Stimulated activated CD4-positive, alpha-beta T cell treated with anti-CD3 and anti-CD28 coated beads, Interleukin-15, amount 100 ng/mL, for 1 hour (primary cell): ENCODE measurements around the gene CRTC1.

ENCODE experiments used
- DNase-seq, 2 donors: peaks; one replicate each; pipeline ENCODE4 v3.0.0-alpha.2; 2020; ENCODE audit warnings: low read depth in 1 of 2, low spot score in 1 of 2

Gene CRTC1

DNA sequence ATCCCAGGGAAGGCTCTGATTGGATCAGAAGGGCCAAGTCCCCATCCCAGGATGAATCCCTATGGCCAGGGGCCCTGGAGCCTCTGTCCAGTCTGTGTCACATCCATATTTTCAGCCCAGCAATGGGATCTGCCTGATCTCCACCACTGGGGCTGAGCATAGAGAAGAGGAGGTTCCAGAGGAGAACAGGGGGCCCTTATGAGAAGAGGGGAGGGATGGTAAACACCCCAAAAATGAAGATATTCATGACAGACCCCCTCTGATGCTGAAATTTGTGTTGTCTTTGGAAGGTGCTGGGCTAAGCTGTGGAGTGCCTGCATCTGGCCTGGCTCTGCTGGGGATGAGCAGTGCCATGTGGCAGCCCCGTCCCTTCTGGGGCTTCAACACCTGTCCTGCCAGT, 32.2 kb upstream of the CRTC1 start:
- DNase-seq: no peak

DNA sequence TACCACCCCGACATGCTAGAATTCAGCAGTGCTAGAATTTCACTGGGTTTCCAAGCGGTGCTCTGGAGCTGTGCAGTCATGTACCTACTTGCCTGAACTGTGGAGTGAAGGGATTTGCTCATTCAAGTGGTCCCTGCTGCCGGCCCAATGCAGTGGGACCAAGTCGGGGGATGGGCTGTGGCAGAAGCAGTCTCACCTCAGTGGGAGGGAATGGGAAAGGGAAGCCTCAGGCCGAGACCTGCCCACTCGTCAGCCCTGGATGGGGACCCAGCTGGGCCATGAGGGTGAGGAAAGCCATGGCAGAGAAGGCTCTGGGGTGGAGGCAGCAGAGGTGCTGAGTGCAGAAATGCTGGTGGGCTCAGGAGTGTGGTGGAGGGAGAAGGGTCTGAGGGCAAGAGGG, 31.7 kb upstream of the CRTC1 start:
- DNase-seq: no peak

GRCh38 chr19:18653853-18654252, 29.6 kb upstream of the CRTC1 start:
- no peak for DNase-seq

- no peak for DNase-seq
Measured at GRCh38 chr19:18654469-18654868, 29.0 kb upstream of the CRTC1 start.

DNA sequence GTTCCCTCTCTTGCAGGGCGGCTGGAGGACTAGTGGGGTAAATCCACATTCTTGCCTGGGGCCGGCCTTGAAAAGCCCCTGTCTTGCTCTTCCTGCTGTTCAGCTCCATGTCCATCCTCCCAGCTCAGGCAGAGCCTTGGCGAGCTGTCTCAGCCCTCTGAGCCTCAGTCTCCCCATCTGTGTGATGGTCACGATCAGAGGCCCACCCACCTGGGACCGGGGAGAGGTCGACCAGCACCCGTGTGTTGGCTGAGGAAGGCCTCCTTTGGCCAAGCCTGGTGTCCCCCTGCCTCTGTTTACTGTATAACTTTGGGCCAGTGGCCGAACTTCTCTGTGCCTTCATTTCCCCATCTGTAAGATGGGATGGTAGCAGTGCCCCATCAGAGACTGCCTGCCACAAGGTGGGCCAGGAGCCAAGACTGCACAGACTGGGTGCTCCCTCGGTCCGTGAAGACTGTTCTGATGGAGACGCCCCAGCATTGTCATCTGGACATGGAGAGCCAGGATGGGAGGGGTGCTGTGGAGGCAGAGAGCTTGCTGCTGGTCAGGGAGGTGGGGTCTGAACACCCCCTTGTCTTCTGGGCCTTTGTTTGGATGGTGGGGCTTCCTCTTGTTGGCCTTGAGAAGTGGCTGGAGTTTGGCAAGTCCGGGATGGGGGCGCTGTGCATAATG, 28.2 kb upstream of the CRTC1 start:
- no peak for DNase-seq

- DNase-seq: no peak
Measured at GRCh38 chr19:18656337-18657086, 27.0 kb upstream of the CRTC1 start.

GRCh38 chr19:18657590-18658365, 25.7 kb upstream of the CRTC1 start:
- DNase-seq: no peak

GRCh38 chr19:18658366-18658855, 25.1 kb upstream of the CRTC1 start:
- no peak for DNase-seq

DNA sequence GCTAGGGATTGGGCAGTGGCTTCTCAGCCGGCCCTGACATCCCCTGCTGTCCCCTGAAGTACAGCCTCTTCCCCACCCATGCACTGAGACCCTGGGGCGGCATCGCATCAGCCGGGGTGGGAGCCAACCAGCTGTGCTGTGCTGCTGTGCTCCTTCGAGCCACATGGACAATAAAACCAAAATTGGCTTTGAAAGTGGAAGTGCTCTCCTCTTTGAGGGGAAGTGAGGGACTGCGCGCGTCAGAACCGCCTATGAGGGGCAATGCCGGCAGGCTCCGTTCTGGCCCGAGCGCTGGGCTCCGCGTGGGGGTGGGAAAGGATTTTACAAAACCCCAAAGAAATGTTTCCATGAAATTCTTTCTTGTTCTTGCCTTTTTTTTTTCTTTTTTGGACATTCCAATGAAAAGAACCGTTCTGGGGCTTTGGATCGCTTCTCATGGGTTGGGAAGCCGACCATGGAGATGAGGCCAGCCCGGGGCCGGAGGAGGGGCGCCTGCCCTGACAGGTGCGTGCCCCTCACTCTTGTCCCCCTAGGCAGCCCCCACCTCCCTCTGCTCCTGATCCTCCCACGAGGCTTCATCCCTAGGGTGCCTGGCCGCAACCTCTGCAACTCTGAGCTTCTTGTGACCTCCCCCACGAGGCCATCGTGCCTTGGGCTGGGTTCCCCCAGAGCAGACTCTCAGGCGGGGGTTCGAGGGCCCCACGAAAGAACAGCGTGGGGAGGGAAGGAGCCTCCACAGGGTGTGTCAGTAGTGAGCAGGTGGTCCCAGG, 24.0 kb upstream of the CRTC1 start:
- no peak for DNase-seq

DNA sequence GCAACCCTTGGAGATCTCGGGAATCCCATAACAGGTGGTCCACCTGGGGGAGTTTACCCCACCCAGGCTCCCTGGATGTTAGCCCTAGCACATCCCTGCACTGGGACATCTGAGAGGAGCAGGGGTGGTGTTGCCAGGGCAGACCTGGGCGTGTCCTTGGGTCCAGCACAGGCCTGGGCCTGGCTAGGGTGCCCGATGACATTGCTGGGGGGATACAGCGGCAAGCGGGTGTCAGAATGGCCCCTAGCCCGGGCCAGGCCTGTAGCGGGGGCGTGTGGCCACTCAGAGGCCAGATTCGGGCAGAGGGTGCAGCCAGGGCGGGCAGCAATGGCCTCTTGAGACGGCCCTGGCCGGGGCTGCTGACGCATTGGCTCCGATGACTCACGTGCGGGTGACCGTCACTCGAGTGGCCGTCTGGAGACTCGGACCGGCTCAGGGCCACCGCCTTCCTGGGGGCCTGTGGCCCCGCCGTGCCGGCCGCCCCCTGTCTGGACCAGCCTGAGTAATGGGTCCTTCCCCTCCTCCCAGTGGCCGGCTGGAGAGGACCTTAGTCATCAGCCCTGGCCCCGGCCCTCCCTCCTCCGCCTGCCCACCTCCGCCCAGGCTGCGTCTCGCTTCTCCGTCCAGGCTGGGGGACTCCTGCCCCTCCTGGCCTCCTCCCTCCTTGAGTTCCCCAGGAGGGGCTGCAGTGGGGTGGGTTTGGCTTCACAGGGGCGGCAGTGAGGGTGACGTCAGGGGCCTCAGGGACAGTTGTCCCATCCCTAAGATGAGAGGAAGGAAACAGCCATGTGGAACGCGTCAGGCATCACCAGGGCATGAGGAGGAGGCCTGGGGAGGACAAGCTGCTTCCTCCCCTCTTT, 23.2 kb upstream of the CRTC1 start:
- no peak for DNase-seq

DNA sequence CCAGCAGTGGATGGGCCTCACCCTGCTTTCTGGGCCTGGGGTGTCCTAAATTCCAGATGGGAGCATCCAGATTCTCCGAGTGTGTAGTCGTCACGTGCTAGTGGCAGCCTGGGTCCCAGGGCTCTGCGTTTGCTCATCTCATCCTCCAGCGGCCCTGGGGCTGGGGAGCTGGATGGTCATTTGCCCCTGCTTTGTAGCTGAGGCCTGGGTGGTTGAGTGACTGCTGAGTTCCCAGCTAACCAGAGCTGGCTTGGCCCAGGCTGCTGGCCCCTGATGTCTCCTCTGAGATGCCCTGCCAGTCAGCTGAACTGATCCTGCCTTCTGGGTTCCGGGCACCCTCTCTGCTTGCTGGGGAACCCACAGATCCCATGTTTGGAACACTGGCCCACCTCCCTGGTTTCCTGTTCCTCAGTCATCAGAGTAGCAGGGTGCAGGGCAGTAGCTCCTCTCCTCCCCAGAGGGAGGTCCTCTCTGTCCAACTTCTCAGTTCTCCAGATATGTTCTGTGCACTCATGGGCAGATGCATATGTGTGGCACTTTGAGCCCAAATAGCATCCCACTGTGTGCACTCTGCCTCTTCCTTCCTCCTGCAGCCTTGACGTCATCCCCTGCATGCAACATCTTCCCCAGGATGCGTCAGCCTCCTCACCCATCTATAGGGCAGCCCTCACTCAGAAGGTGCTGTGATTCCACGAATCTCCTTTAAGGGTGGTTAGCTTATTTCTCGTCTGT, 22.4 kb upstream of the CRTC1 start:
- DNase-seq: no peak

- DNase-seq: no peak
Measured at GRCh38 chr19:18662972-18663732, 20.3 kb upstream of the CRTC1 start.

DNA sequence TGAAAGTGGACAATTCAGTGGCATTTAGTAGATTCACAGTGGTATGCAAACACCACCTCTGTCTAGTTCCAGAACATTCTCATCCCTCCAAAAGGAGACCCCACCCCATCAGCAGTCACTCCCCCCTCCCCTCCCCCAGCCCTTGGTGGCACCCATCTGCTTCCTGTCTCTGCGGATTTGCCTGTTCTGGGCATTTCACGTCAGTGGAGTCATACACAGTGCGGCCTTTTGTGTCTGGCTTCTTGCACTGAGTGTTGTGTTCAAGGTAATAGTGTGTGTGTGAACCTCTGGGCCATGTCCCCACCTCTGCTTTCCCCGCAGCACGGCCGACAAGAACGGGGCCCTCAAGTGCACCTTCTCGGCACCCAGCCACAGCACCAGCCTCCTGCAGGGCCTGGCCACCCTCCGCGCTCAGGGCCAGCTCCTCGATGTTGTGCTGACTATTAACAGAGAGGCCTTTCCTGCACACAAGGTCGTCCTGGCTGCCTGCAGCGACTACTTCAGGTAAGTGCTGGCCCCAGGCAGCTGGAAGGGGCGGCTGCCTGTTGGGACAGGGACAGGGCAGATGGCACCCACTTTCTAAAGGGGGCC, 19.4 kb upstream of the CRTC1 start:
- no peak for DNase-seq

- no peak for DNase-seq
Measured at GRCh38 chr19:18665771-18666202, 17.7 kb upstream of the CRTC1 start.

DNA sequence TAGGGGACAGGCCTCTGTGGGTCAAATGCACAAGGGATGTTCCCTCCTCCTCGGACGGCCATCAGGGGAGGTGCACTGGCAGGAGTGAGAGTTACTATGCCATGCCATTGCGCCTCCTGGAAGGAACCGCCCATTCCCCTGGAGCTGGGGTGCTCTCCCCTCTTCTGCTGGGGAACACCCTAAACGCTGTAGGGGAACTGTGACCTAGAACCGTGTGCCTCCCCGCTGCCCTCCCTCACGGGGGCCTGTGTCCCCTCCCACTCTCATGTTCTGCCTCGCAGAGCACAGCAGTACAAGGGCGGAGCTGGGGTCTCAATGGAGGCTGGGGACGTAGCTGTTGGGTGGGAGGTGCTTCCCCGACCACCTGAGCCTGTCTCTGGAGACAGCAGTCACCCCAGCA, 17.2 kb upstream of the CRTC1 start:
- DNase-seq: no peak

DNA sequence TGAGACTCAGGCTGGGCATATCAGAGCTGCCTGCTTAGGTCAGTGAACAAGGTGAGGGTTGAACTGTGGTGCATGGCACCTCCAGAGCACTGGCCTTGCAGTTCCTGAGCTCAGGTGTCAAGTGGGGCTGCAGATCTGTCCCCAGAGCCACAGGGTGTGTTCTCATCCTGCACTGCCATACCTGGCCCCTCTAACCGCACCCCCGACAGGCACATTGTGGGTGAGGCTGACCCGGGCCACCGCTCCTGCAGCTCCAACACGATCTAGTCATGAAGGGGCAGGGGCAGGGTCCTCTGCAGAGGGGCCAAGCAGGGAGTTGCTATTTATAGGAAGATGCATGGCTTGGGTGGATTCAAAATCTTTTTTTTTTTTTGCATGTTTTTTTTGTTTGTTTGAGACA, 16.7 kb upstream of the CRTC1 start:
- DNase-seq: no peak

DNA sequence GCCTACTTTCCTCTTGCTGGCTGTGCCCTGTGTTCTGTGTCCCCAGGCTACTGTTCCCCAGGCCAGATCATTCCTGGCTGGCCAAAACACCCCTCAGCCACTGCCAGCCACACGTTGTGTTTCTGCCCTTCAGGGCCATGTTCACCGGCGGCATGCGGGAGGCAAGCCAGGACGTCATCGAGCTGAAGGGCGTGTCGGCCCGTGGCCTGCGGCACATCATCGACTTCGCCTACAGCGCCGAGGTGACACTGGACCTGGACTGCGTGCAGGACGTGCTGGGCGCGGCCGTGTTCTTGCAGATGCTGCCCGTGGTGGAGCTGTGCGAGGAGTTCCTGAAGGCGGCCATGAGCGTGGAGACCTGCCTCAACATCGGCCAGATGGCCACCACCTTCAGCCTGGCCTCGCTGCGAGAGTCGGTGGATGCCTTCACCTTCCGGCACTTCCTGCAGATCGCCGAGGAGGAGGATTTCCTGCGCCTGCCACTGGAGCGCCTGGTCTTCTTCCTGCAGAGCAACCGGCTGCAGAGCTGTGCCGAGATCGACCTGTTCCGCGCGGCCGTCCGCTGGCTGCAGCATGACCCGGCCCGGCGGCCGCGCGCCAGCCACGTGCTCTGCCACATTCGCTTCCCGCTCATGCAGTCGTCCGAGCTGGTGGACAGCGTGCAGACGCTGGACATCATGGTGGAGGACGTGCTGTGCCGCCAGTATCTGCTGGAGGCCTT, 15.8 kb upstream of the CRTC1 start:
- DNase-seq: no peak

GRCh38 chr19:18668252-18668631, 15.2 kb upstream of the CRTC1 start:
- DNase-seq: no peak
